Fibroblast of peridontal ligament (primary cell): ENCODE measurements around the gene RNF180.
"Not testable (repeated sequence)": the region's sequence is repeated elsewhere in the genome, so short reads cannot be mapped to it uniquely, and the experiment has no call there.

Source experiments
- DNase-seq: peaks from one replicate; pipeline ENCODE4 v3.0.0-alpha.2; 2010; ENCODE audit errors: extremely low read depth

The RNF180 gene

DNA sequence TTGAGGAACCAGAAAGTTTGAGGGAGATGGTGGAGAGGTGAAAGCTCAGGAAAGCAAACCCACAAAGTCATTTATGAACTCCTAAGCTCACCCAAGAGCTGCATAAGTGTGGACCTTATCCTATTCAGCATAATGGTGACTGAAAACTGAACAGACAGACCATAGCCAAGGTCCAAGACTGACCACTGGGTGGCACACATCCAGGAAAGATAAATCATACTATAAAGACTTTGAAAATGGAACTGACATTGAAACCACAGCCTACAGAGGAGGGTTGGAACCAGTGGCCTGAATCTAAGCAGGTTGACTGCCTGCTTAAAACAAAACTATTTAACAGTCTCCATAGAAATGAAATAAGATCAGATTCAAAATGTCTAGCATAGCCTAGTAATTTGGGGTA is 219.1 kb downstream of the RNF180 start:
- peak; percentile 8 for DNase-seq

DNA sequence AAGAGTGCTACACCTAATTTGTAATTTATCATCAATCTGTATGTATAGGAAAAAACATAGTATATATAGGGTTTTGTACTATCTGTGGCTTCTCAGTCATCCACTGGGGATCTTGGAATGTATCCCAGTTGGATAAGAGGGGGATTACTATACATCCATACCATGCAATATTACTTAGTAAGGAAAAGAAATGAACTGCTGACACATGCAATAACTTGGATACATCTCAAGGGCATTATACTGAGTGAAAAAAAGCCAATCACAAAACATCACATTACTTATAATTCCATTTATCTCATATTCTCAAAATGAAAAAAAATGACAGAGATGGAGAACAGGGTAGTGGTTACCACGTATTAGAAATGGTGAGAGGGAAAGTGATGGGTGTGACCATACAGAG is 231.9 kb downstream of the RNF180 start:
- no peak for DNase-seq

- not testable (repeated sequence) for DNase-seq
Observed at GRCh38 chr5:64398735-64399134, 233.1 kb downstream of the RNF180 start.

DNA sequence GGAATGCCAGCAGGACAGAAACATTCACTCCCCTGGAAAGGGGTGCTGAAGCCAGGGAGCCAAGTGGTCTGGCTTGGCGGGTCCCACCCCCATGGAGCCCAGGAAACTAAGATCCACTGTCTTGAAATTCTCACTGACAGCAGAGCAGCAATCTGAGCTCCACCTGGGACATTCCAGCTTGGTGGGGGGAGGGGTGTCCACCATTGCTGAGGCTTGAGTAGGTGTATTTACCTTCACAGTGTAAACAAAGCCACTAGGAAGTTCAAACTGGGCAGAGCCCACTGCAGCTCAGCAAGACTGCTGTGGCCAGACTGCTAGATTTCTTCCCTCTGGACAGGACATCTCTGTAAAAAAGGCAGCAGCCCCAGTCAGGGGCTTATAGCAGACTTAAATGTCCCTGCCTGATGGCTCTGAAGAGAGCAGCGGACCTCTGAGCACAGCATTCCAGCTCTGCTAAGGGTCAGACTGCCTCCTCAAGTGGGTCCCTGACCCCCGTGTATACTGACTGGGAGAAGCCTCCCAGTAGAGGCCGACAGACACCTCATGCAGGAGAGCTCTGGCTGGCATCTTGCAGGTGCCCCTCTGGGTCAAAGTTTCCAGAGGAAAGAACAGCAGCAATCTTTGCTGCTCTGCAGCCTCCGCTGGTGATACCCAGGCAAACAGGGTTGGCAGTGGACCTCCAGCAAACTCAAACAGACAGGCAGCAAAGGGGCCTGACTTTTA is 241.6 kb downstream of the RNF180 start:
- DNase-seq = not testable (repeated sequence)

DNA sequence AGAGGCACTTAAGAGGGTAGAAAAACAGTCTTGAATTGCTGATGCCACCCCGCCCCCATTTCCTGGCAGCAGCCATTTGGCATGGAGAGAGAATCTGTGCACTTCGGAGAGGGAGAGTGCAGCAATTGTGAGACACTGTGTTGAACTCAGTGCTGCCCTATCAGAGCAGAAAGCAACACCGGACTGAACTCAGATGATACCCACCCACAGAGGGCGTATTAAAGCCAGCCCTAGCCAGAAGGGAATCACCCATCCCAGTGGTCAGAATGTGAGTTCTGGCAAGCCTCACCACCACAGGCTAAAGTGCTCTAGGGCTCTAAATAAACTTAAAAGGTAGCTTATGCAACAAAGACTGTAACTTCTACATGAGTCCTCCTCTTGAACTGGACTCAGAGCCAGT is 251.7 kb downstream of the RNF180 start:
- DNase-seq = no peak

GRCh38 chr5:64418013-64418412 is 252.4 kb downstream of the RNF180 start:
- no peak for DNase-seq
